HG03095 (cell line): Measurements from ENCODE around the gene BID.
"Not testable (repeated sequence)": the region's sequence is repeated elsewhere in the genome, so short reads cannot be mapped to it uniquely, and the experiment has no call there.

Source experiments
- ATAC-seq: cut with Tn5 transposase; IDR thresholded peaks from one replicate; pipeline ENCODE4 v1.9.1; 2021; ENCODE audit warnings: moderate library complexity; ENCODE audit not compliant: unreplicated experiment

Gene BID

DNA sequence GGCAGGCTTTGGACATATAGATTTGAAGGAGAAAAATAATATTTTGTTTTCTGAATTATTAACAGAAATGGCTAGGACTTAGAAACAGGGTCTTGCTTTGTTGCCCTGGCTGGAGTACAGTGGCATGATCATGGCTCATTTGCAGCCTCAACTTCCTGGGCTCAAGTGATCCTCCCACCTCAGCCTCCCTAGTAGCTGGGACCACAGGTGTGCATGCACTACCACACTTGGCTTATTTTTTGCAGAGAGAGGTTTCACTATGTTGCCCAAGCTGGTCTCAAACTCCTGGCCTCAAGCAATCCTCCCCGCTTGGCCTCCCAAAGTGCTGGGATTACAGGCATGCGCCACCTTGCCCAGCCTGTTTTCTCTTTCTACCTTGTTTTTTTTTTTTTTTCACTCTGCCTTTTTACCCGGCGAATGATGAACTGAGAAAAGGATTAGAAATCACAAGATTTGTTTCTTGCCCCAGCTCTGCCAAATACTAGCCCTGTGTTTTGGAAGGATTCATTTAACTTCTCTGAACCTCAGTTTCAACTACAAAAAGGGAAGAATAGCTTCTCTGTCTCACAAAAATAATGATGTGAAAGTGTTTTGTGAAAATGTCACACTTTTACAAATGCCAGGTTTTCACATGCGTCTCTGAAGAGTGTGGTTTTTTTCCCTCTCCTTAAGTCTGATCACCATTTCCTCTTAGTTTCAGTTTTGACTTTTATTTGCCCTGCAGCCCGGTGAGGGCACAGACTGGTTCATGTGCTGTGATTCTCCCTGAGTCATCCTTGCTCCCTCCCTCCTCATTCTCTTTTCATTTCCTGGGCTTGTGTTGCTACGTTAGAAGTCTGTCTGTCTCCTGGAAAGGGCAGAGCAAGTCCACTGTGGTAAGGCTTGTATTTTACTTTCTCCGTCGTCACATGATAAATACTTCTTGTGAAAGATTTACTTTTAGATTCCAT lies 68.0 kb downstream of the BID start:
- ATAC-seq = no peak

- ATAC-seq = no peak
Observed at GRCh38 chr22:17705546-17705945, 68.7 kb downstream of the BID start.

GRCh38 chr22:17703811-17704210 lies 70.5 kb downstream of the BID start:
- no peak for ATAC-seq

GRCh38 chr22:17700778-17701177 lies 73.5 kb downstream of the BID start:
- no peak for ATAC-seq

- no peak for ATAC-seq
Observed at GRCh38 chr22:17699696-17700340, 74.5 kb downstream of the BID start.

GRCh38 chr22:17698948-17699347 lies 75.3 kb downstream of the BID start:
- no peak for ATAC-seq

GRCh38 chr22:17698276-17698675 lies 76.0 kb downstream of the BID start:
- not testable (repeated sequence) for ATAC-seq

DNA sequence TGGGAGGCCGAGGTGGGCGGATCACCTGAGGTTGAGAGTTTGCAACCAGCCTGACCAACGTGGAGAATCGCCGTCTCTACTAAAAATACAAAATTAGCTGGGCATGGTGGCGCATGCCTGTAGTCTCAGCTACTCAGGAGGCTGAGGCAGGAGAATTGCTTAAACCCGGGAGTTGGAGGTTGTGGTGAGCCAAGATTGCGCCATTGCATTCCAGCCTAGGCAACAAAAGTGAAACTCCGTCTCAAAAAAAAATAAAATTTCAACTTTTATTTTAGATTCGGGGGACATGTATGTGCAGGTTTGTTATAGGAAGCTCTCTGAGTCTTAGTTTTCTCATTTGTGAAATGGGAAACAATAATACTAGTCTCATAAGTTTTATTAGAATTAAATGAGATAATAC lies 77.1 kb downstream of the BID start:
- ATAC-seq = not testable (repeated sequence)

DNA sequence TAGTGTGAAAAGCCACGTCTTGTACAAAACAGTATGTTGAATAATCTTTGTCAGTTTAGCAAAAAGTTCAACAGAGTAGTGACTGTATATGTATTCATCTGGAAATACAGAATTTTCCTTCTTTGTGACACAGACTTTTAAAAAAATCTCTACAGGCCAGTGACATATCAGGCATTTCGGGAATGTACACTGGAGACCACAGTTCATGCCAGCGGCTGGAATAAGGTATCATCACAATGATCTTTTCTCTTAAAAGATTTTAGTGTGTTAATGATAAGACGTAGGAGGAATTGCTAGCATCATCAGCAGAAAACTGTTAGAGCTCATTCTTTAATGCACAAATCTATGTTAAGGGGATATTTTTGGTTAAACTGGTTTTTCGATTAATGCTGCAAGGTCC lies 78.3 kb downstream of the BID start:
- ATAC-seq = no peak

DNA sequence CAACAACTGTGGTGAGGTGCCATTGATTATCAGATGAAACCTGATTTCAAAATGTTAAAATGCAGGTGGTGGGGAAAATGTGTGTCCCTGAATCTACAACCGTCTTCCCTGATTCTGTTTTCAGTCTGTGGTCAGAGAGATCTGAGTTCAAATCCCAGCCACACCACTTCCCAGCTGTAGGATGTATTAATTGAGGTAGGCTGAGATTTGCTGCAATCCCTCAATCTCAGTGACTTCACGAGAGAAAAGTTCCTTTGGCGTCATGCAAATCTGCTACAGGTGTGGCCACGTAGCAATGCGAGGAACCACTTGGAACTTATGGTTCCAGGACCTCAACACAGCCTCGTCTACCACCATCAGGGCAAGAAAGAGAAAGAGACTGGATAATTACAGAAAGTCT lies 79.5 kb downstream of the BID start:
- ATAC-seq = no peak

GRCh38 chr22:17694193-17694592 lies 80.1 kb downstream of the BID start:
- ATAC-seq = no peak

DNA sequence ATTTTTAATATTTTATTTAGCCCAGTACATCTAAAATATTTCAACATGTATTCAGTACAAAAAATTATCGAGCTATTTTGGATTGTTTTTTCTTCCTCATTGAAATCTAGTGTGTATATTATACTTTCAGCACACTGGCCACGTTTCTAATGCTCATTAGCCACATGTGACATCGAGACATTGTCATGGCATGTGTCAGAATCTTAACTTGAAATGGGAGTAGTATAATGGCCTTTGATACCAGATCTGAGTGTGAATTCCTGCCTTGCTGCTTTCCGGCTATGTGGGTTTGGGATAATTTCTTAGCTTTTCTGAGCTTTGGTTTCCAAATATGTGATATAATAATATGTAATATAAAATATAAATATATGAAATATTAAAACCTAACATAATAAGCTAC lies 81.4 kb downstream of the BID start:
- ATAC-seq = no peak

GRCh38 chr22:17684245-17684644 lies 90.0 kb downstream of the BID start:
- ATAC-seq = no peak
